HG03354 (cell line): ENCODE results near the gene SMURF2.
"Not testable (repeated sequence)": the region's sequence is repeated elsewhere in the genome, so short reads cannot be mapped to it uniquely, and the experiment has no call there.

Experiments used
- ATAC-seq: cut with Tn5 transposase; IDR thresholded peaks from one replicate; pipeline ENCODE4 v1.9.1; 2021; ENCODE audit warnings: mild to moderate bottlenecking; ENCODE audit not compliant: unreplicated experiment, poor library complexity, severe bottlenecking

Gene SMURF2

DNA sequence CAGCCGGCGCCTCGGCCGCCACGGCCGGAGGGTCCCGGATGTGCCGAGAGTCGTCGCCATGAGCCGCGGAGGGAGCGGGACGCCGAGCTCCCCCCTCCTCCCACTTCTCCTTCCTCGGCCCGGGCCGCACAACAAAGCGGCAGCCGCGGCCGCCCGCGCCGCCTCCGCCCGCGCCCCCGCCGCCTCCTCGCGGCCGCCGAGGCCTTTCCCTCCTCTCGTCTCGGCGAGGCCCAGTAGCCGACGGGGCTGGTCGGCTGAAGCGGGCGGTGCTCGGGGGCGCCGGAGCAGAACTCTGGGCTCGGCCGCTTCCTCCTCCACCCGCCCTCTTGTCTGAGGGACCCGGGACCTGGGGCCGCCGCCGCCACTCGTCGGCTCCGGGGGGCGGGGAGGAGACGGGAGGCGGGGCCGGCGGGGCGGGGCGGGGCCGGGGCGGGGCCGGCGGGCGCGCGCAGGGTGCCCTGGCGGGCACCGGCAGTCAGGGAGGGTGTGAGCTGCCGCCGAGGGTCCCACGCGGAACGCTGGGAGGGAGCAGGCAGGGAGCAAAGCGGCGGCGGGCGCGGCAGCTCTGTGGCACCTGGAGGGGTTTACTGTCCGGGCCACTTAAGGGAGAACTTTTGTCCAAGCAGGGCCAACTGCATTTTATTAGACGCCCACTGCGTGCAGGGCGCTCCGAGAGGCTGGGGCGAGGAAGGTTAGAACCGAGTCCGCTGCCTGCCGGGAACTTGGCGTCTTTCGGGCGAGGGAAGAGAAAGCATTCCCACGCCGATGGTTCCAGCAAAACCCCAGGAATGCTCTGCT lies at the start of gene SMURF2:
Gene SMURF2, minus strand, starts transcription at position 332 of the 798 bp plus-strand sequence. CDS start 427 bp downstream, outside the sequence.
- peak; percentile 87 for ATAC-seq

DNA sequence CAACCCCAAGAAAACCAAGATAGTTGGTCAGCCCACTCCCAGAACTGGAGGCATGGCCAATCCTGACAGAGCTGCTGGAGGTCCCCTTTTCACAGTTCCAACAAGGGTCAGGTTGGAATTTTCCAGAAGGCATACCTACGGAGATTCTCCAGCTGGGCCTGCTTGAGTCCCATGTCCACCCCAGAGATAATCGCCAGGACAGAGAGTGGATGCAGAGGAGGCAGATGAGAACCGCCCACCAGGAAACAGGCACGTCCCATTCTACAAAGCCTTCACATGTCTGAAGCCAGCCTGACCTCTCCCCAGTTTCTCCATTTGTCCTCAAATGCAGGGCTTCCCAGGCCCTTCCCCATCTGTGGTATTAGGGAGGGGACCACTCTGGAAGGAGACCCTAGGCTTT lies 47.4 kb upstream of the SMURF2 start:
- ATAC-seq = no peak

DNA sequence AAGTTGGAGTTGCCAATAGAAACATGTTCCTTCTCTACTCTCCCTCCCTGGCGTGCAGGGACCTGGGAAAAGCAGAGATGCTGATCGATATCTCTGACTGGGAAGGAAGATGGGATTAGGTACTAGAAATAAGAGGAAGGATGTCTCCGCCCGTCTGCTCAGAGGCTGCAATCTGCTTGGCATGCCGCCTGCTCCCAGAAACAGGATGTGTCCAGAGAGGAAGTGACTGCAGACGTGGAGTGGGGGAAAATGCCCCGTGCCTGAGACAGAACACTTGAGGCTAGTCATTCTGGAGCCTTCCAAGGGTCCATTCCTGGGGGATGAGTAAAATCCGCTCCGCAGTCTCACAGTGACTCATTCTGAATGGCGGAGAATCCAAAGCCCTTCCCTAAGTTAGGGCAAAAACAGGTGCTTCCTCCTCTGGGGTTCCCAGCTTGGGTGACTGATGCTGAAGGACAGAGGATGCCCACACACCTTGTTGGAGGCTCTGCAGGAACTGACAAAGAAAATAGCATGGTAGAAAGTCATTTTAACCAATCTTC lies 45.0 kb upstream of the SMURF2 start:
- ATAC-seq = no peak

DNA sequence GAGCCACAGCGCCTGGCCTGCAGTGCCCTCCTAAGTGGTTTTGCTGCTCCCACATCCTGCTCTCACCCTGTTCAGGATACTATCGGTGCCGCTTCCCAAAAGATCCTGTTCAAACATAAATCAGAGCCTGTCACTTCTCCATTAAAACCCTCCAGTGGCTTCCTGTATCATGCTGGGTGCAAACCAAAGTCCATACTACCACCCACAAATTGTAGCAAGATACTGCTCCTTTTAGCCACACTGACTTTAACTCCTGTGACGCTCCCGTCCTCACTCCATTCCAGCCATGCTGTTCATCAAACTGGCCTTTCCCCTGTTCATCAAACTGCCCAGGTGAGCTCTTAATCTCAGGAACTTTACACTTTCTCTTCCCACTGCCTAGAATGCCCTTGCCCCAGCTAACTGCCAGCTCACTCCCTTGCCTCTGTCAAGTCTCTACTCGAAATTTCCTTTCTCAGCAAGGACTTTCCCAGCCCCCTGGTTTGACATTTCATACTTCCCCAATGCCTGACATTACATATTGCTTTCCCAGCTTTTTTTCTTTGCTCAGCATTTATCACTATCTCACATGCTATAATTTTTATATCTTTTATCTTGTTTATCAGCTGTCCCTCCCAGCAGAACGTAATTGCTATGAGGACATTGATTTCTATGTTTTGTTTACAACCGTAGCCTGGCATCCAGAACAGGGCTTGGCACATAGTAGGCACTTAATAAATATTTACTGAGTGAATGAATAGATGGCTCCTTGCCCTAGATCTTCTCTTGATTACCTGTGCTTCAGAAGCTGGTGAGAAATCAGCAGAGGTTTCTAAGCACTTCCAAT lies 44.3 kb upstream of the SMURF2 start:
- ATAC-seq = no peak

DNA sequence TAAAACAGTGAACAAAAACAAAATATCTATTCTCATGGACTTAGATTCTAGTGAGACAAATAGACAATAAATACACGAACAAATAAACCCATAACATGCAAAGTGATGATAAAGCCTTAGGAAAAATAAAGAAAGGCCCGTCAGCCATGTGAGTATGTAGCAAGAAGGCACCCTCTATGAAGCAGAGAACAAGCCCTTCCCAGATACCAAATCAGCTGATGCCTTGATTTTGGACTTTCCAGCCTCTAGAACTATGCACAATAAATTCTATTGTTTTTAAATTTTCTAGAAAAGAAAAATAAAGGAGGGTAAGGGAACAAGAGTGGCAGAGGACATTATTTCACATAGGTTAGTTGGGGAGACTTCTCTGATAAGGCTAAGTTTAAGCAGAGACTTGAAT lies 40.7 kb upstream of the SMURF2 start:
- ATAC-seq = no peak

DNA sequence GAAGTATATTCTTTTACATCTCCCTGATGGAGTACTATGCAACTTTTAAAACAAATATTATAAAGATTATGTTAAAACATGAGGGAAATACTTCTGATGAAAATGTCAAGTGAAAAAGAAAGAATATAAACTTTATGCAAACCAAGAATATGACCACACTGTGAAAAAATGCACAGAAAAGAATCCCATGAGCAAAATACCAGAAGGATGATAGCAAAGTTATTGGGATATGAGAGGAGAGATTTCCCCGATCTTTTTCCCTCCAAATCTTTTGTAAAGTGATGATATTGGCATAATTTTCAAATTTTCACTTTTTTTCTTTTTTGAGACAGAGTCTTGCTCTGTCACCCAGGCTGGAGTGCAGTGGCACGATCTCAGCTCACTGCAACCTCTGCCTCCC lies 36.6 kb upstream of the SMURF2 start:
- ATAC-seq = no peak

DNA sequence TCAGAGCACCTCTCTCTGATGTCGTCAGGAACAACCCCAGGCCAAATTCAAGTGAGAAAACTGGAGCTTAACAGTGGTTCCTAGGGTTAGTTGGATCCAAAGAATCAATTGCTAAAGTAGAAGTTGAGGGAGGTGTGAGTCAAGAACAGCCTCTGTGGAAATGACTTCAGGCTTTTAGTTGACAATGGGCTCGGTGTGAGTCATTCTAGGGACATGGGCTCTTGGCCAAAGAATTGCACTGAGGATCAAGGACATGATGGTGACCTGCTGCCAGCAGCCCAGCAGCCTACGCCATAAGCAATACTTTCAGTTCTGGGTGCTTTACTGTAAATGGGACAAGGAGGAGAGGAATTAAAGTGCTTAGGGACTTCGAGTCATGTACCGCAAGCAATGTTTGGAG lies 32.1 kb upstream of the SMURF2 start:
- ATAC-seq = no peak

DNA sequence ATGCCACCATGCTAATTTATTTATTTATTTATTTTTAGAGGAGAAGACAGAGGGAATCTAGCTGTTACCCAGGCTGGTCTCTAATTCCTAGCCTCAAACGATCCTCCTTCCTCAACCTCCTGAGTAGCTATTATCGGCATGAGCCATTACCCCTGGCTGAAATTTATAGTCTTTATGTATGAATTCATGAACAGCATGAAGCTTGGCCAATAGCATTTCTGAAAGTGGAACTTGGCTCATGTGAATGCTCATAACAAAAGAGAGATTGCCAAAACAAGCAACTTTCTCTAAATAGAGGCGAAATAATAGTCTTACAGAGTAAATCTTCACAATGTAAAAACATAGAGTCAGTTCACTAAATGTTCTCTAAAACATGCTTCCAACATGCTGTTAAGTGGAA lies 30.1 kb upstream of the SMURF2 start:
- no peak for ATAC-seq

DNA sequence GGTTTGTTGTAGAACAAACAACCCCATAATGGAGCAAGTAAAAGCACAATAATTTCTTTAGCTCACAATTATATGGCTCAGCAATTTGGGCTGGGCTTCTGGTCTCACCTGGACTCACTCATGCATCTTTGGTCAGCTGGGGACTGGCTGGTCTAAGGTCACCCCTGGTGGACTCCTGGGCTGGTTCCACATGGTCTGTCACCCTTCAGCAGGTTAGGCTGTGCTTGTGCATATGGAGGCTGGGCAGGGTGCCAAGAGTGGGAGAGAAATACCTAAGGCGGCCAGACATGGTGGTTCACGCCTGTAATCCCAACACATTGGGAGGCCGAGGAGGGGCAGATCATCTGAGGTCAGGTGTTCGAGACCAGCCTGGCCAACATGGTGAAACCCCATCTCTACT lies 27.0 kb upstream of the SMURF2 start:
- no peak for ATAC-seq

DNA sequence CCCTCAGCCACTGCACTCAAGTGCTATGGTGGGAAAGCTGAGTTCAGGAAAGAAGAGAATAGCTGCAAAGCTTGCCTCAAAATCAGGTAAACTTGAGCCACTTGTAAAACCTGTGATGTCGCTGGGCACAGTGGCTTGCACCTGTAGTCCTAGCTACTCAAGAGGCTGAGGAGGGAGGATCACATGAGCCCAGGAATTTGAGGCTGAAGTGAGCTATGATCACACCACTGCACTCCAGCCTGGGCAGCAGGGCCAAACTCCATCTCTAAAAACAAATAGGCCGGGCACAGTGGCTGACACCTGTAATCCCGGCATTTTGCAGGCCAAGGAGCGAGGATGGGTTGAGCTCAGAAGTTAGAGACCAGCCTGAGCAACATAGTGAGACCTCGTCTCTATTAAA lies 26.4 kb upstream of the SMURF2 start:
- no peak for ATAC-seq

DNA sequence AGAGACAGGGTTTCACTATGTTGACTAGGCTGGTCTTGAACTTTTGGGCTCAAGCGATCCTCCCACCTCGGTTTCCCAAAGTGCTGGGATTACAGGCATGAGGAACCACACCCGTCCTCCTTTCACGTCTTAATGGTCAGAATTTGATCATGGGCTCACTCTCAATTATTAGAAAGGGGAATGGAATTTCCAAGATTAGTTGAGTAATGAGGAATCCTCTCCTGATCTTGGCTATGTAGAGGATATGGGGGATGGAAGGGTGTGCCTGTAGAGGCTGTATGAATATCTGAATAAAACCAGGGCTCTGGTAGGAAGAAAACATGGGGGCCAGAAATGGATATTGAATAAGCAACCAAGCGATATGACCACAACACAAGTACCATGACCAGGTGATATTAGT lies 25.9 kb upstream of the SMURF2 start:
- no peak for ATAC-seq

DNA sequence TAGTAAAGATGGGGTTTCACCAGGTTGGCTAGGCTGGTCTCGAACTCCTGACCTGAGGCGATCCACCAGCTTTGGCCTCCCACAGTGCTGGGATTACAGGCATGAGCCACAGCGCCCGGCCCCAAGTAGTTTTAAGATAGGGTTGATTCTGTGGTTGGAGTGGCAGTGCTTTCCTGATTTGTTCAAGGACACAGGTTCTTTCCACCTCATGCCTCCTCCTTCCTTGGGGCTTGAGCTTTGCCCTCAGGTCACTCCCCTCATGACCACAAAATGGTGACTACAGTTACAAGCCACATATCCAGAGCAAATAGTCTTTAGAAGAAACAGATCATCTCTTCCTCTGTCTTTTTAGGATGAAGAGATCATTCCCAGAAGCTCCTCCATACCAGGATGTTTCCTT lies 25.3 kb upstream of the SMURF2 start:
- ATAC-seq = no peak

DNA sequence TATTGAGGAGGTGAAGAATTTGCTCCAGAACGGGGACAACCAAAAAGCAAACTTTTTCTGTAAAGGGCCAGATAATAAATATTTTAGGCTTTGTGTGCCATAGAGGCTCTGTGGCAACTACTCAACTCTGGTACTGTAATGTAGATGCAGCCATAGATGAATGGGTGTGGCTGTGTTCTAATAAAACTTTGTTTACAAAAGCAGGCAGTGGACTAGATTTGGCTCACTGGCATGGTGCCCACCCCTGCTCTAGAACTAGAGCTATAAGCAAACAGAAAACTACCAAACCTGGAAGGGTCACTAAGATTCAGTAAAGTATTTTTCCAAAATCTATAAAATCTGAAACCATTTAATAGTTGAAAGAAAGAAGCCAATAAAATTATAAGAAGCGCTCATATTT lies 24.6 kb upstream of the SMURF2 start:
- ATAC-seq = no peak

DNA sequence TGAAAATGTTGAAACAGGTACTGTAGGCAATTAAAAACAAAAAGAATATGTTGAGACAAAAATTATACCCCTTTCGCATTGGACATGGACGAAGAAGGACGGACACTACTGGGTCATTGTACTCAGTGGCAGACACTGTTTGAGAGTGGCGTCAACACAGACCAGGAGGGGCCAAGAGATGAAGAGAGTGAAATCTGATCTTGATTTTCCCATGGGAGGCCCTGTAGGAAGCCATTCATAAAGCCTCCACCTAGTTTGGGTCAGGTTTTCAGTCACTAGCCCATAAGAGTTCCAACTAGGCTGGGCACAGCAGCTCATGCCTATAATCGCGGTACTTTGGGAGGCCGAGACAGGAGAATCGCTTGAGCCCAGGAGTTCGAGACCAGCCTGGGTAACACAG lies 23.6 kb upstream of the SMURF2 start:
- no peak for ATAC-seq

DNA sequence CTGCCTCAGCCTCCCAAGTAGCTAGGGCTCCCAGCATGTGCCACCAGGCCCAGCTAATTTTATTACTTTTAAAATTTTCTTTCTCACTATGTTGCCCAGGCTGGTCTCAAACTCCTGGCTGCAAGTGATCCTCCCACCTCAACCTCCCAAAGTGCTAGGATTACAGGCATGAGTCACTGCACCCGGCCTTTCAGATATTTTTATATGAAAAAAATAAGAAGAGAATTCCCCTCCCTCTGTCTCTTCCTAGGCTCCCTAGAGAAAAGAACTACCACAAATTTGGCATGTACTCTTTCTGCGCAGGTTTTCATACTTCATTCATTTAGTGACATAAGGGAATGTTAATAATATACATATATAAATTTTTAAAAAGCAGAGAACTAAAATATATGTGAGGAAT lies 21.7 kb upstream of the SMURF2 start:
- no peak for ATAC-seq

DNA sequence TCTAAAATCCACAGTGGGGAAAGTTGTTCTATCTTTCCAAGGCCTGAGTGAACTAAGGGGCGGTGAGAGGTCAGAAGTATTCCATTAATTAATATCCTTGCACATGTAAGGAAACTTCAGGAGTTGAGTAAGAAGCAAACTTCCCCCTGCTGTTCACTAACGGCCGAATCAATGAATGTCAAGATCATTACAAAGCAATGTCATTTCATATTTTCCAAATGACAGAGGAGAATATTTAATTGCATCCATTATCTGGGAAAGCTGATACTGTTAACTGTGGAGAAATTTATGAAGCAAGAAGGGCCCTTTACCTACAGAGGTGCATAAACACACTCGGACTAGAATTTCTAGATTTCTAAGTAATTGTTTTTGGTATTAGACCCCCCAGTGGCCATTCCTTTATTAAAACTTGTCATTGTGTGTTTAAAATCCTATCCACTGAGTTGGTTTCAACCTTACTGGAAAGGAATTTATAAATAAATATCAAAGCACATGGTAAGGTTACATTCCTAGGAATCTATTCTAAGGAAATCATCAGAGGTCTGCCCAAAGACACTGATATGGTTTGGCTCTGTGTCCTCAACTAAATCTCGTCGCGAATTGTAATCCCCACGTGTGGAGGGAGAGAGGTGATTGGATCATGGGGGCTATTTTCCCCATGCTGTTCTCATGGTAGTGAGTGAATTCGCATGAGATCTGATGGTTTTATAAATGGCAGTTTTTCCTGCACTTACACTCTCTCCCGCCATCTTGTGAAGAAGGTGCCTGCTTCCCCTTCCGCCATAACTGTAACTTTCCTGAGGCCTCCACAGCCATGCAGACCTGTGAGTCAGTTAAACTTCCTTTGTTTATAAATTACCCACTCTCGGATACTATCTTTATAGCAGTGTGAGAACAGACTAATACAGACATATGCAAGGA lies 20.4 kb upstream of the SMURF2 start:
- no peak for ATAC-seq

DNA sequence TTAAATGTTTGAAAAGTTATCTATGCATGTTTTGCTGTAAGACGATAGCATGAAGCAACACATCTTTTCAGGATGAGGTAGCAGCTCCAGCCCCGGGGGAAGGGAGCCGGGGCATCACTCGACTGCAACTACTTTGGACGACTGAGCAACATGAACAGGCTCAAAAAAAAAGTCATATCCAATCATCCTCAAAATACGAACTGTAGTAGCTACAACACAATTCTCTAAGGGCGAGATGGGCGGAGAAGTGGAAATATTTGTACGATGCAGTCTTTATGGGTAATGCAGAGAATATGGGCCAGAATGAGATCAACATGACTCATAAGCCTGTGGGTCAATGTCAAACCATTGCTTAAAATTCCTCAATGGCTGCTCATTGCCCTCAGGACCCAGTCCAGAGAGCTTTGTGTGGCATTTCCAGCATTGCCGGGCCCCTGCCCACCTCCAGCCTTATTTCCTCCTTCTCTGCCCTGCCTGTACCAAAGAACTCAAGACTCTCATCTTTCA lies 17.7 kb upstream of the SMURF2 start:
- no peak for ATAC-seq

DNA sequence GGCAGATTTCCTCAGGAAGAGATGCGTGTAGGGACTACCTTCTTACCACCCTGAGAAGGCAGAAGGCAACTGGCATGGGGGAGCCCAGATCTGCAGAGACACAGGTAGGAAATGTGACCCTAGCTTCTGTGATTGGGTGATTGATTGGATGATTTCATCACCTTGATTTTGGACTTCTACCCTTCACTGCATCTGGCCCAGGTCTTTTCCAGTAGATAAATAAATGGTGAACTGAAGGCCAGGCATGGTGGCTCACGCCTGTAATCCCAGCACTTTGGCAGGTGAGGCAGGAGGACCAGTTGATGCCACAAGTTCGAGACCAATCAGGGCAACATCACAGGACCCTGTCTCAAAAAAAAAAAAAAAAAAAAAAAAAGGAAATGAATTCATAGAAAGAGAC lies 14.7 kb upstream of the SMURF2 start:
- no peak for ATAC-seq

DNA sequence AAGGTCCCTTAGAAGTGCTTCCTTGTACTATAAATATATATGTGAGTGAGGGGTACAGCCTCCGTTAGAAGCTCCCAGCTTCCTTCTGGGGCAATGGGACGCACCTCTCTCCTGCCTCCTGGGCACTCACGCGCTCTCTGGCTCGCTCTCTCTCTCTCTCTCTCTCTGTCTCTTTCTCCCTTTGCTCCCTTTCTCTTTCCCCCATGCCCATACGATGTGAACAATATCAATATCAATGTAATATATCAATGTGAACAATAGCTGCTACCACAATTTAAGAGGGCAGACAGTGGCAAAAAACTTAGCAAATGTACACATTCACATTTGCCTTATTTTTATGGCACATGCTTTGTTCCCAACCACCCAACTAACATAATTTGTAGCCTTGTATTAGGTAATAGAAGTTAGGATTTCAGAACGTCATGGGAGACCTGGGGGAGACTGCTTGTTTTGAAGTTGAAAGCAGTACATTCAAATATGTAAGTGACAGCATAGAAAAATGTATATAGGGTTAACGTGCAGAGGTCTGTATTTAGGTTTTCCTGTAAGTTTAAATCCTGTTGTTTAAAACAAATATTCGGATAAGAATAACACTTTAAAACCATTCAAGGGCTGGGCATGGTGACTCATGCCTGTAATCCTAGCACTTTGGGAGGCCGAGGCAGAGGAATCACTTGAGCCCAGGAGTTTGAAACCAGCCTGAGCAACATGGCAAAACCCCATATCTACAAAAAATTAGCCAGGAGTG lies 8.9 kb upstream of the SMURF2 start:
- ATAC-seq = not testable (repeated sequence)
